Liver (tissue), 9 donors: ENCODE results near the gene ANXA11. TPM values are rescaled to one million over a fixed set of nuclear protein-coding genes. Genes with fewer than 3 reads are reported as not detected.

Source experiments
- DNase-seq: peaks from one replicate; pipeline ENCODE4 v3.0.0-alpha.2; 2017; ENCODE audit warnings: low spot score
- H3K27ac ChIP-seq, 2 donors: one replicate each; pipeline ENCODE4 v1.7.0; 2013; ENCODE audit warnings: inconsistent platforms in 2 of 2, low read length in 2 of 2, control low read depth in 1 of 2, low read depth in 1 of 2, mild to moderate bottlenecking in 1 of 2
- H3K27me3 ChIP-seq, 4 donors: one replicate each; pipeline versions ENCODE4 v1.6.1 to v1.7.0; 2013; ENCODE audit warnings: low read length in 3 of 4, inconsistent platforms in 1 of 4, mild to moderate bottlenecking in 1 of 4, moderate library complexity in 1 of 4; ENCODE audit not compliant: control insufficient read depth in 4 of 4, insufficient read depth in 4 of 4
- H3K36me3 ChIP-seq, 4 donors: one replicate each; pipeline versions ENCODE4 v1.6.1 to v1.7.0; 2013; ENCODE audit warnings: low read length in 3 of 4, mild to moderate bottlenecking in 3 of 4, low read depth in 1 of 4, moderate library complexity in 1 of 4; ENCODE audit not compliant: control insufficient read depth in 4 of 4, insufficient read depth in 3 of 4
- H3K4me1 ChIP-seq, 4 donors: one replicate each; pipeline versions ENCODE4 v1.6.1 to v1.7.0; 2013; ENCODE audit warnings: low read length in 3 of 4, mild to moderate bottlenecking in 3 of 4, moderate library complexity in 1 of 4; ENCODE audit not compliant: control insufficient read depth in 4 of 4, insufficient read depth in 4 of 4
- H3K4me3 ChIP-seq, 3 donors: one replicate each; pipeline versions ENCODE4 v1.6.1 to v1.7.0; 2013; ENCODE audit warnings: low read length in 3 of 3, control low read depth in 1 of 3, low read depth in 1 of 3, mild to moderate bottlenecking in 1 of 3
- H3K9ac ChIP-seq, 2 donors: one replicate each; pipeline ENCODE4 v1.7.0; 2013; ENCODE audit warnings: low read length in 2 of 2, mild to moderate bottlenecking in 2 of 2, moderate library complexity in 2 of 2, control low read depth in 1 of 2, low read depth in 1 of 2
- H3K9me3 ChIP-seq, 4 donors: one replicate each; pipeline versions ENCODE4 v1.6.1 to v1.7.0; 2013; ENCODE audit warnings: low read length in 3 of 4; ENCODE audit not compliant: control insufficient read depth in 4 of 4
- ATF3 ChIP-seq: IDR thresholded peaks from 2 replicates; pipeline ENCODE4 v1.6.1; 2016; ENCODE audit warnings: antibody characterized with exemption
- CTCF ChIP-seq: fragments of 150-350 bp; IDR thresholded peaks from 2 replicates; pipeline ENCODE4 v1.5.1; 2017; ENCODE audit warnings: improper control_type of control experiment, low read depth, low read length; ENCODE audit not compliant: missing input control
- EGR1 ChIP-seq, 2 donors: IDR thresholded peaks; 2 replicates each; pipeline ENCODE4 v1.6.1; 2016 to 2018; ENCODE audit warnings: antibody characterized with exemption in 2 of 2, low read depth in 2 of 2
- FOXA1 ChIP-seq: IDR thresholded peaks from 2 replicates; pipeline ENCODE4 v1.6.1; 2016; ENCODE audit warnings: antibody characterized with exemption
- FOXA2 ChIP-seq: IDR thresholded peaks from 2 replicates; pipeline ENCODE4 v1.6.1; 2016; ENCODE audit warnings: antibody characterized with exemption
- GABPA ChIP-seq, 2 donors: IDR thresholded peaks in 1 of 2; conservative IDR thresholded peaks in 1 of 2; 2 replicates each; pipeline ENCODE4 v1.6.1; 2016; ENCODE audit warnings: antibody characterized with exemption in 2 of 2, mild to moderate bottlenecking in 1 of 2, moderate library complexity in 1 of 2
- HNF4A ChIP-seq, 2 donors: conservative IDR thresholded peaks; 2 replicates each; pipeline ENCODE4 v1.6.1; 2016; ENCODE audit warnings: antibody characterized with exemption in 2 of 2, mild to moderate bottlenecking in 2 of 2
- HNF4G ChIP-seq: IDR thresholded peaks from 2 replicates; pipeline ENCODE4 v1.6.1; 2016; ENCODE audit warnings: antibody characterized with exemption
- JUND ChIP-seq, 2 donors: IDR thresholded peaks; 2 replicates each; pipeline ENCODE4 v1.6.1; 2016; ENCODE audit warnings: antibody characterized with exemption in 2 of 2
- MAX ChIP-seq: IDR thresholded peaks from 2 replicates; pipeline ENCODE4 v1.6.1; 2016; ENCODE audit warnings: antibody characterized with exemption
- NR2F2 ChIP-seq: IDR thresholded peaks from 2 replicates; pipeline ENCODE4 v1.6.1; 2016; ENCODE audit warnings: antibody characterized with exemption
- RAD21 ChIP-seq, 2 donors: IDR thresholded peaks; 2 replicates each; pipeline ENCODE4 v1.6.1; 2016; ENCODE audit warnings: antibody characterized with exemption in 2 of 2, mild to moderate bottlenecking in 2 of 2
- REST ChIP-seq: IDR thresholded peaks from 2 replicates; pipeline ENCODE4 v1.6.1; 2016; ENCODE audit warnings: antibody characterized with exemption, mild to moderate bottlenecking
- RXRA ChIP-seq, 2 donors: IDR thresholded peaks; 2 replicates each; pipeline ENCODE4 v1.6.1; 2017 to 2018; ENCODE audit warnings: antibody characterized with exemption in 2 of 2, mild to moderate bottlenecking in 1 of 2
- SP1 ChIP-seq: IDR thresholded peaks from 2 replicates; pipeline ENCODE4 v1.6.1; 2018; ENCODE audit warnings: antibody characterized with exemption, mild to moderate bottlenecking
- TAF1 ChIP-seq: conservative IDR thresholded peaks from 2 replicates; pipeline ENCODE4 v1.6.1; 2016; ENCODE audit warnings: antibody characterized with exemption, mild to moderate bottlenecking
- YY1 ChIP-seq: IDR thresholded peaks from 2 replicates; pipeline ENCODE4 v1.6.1; 2016; ENCODE audit warnings: antibody characterized with exemption, mild to moderate bottlenecking
- WGBS: extraction: QIAGEN DNeasy Blood & Tissue Kit; methylation state at CpG from one replicate; pipeline ENCODE4 v1.1.7; 2013; 5-methylcytosine and 5-hydroxymethylcytosine counted together
- polyA plus RNA-seq, 2 donors: library from polyadenylated mRNA; stranded (reverse) in 1 of 2; unstranded in 1 of 2; fragments of 200-250 nt in 1 of 2; fragments of >200 nt in 1 of 2; fragmentation: Nextera tagmentation in 1 of 2; extraction: Ambion mirVana in 1 of 2; gene quantifications; one replicate each; pipeline versions ENCODE4 v1.2.1 to v1.2.3, GENCODE V29; 2013 to 2015
- total RNA-seq, 2 donors: library from RNA; depleted of rRNA; stranded (reverse); fragments of >200 nt; gene quantifications; one replicate each; pipeline ENCODE4 v1.2.3, GENCODE V29; 2014
- donor health status: healthy.
- donor health status: healthy.
- donor health status: healthy.
- donor health status: healthy.
- donor health status: healthy.

The ANXA11 gene
- total and polyA plus RNA-seq, 4 donors, result 14.0 to 40.4 (median 24.8) TPM

- TF ChIP-seq YY1, result no peak
Observed at GRCh38 chr10:80211786-80212185, 6.4 kb upstream of the ANXA11 start (continued).

DNA sequence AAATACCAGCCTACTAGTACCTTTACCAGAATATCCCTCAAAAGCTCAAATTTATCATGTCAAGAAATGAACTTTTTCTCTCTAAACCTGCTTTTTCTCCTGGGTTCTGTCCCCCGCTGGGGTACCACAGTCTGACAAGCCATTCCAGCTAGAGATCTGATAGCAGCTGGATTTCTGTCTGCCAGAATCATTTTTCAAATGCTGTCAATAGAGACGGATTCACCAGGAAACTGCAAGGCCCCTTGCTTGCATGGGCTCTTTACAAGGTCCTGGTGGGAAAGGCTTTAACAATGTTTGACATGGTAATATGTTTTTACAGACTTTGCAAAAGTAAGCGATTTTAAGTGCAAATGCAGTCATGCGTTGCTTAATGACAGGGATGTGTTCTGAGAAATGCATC, 4.9 kb upstream of the ANXA11 start:
- no peak for TF ChIP-seq TAF1
- TF ChIP-seq GABPA (IDR thresholded peaks at IDR 0.05 in 1 of 2, conservative IDR thresholded peaks at IDR 0.05 in 1 of 2), result no peak
- TF ChIP-seq FOXA1, result no peak
- TF ChIP-seq NR2F2, result no peak
- TF ChIP-seq JUND (IDR thresholded peaks at IDR 0.05), result no peak
- TF ChIP-seq CTCF, result no peak
- WGBS, result 95% methylated on average over 4 of the region's 4 CpGs
- Histone ChIP-seq H3K4me3 (no peak overlapping the region), H3K27me3 (no peaks in the 10 kb centered on the region), H3K4me1 (peaks cover 3 to 13% (median 11%) of the 10 kb centered on the region in 4 donors), H3K9ac (no peak overlapping the region), H3K9me3 (no peaks in the 10 kb centered on the region), H3K27ac (no peak overlapping the region), H3K36me3 (no peaks in the 10 kb centered on the region)
- DNase-seq, result no peak

- no peak for DNase-seq
- no peak for TF ChIP-seq REST
- TF ChIP-seq YY1, result no peak
- TF ChIP-seq TAF1, result no peak
- TF ChIP-seq RXRA (IDR thresholded peaks at IDR 0.05), result no peak
- TF ChIP-seq SP1, result no peak
- TF ChIP-seq HNF4A (conservative IDR thresholded peaks at IDR 0.05), result no peak
- no peak for TF ChIP-seq ATF3
- no peak for TF ChIP-seq HNF4G
- no peak for TF ChIP-seq FOXA2
- no peak for TF ChIP-seq CTCF
- TF ChIP-seq RAD21 (IDR thresholded peaks at IDR 0.05), result no peak
- TF ChIP-seq MAX, result no peak
- TF ChIP-seq FOXA1, result no peak
- no peak for TF ChIP-seq EGR1 (IDR thresholded peaks at IDR 0.05; ENCODE audit: low read depth in 2 of 2)
- peak overlapping the region; percentile 90 to 95 for H3K27ac ChIP-seq
- H3K27me3 ChIP-seq, result no peaks in the 10 kb centered on the region
- no peaks in the 10 kb centered on the region for H3K36me3 ChIP-seq
- peaks cover 3 to 31% (median 24%) of the 10 kb centered on the region in 4 donors for H3K4me1 ChIP-seq
- no peaks in the 10 kb centered on the region for H3K9me3 ChIP-seq
- peak overlapping the region in 1 of 3 donors; percentile 52 for H3K4me3 ChIP-seq
- H3K9ac ChIP-seq, result peak overlapping the region; percentile 59 to 61
- WGBS, result 67% methylated on average over 15 of the region's 15 CpGs
Observed at GRCh38 chr10:80207768-80208370, 2.5 kb upstream of the ANXA11 start.
